NCI-H1436 (cell line): ENCODE results near the gene EDA.

ENCODE experiments used
- DNase-seq: peaks from one replicate; lab custom pipeline; 2025; lab: John Stamatoyannopoulos, UW

Gene EDA

GRCh38 chrX:69615779-69616456 lies at the start of gene EDA:
Gene EDA, plus strand, starts transcription at chrX:69616113.
- DNase-seq = peak; percentile 72

GRCh38 chrX:69568828-69569227 lies 47.1 kb upstream of the EDA start:
- DNase-seq = no peak

GRCh38 chrX:69597399-69597798 lies 18.5 kb upstream of the EDA start:
- DNase-seq = no peak

- no peak for DNase-seq
Measured at GRCh38 chrX:69600182-69600581, 15.7 kb upstream of the EDA start.

- DNase-seq = no peak
Measured at GRCh38 chrX:69603566-69604194, 12.2 kb upstream of the EDA start.

- no peak for DNase-seq
Measured at GRCh38 chrX:69605521-69605920, 10.4 kb upstream of the EDA start.

- DNase-seq = no peak
Measured at GRCh38 chrX:69607616-69608015, 8.3 kb upstream of the EDA start.

- DNase-seq = no peak
Measured at GRCh38 chrX:69613946-69614345, 2.0 kb upstream of the EDA start.

- no peak for DNase-seq
Measured at GRCh38 chrX:69614886-69615285, 1.0 kb upstream of the EDA start.

GRCh38 chrX:69615342-69615741 lies 571 bp upstream of the EDA start:
- DNase-seq = no peak

GRCh38 chrX:69616457-69617203 lies 717 bp downstream of the EDA start:
- no peak for DNase-seq

GRCh38 chrX:69618803-69619202 lies 2.9 kb downstream of the EDA start:
- DNase-seq = peak; percentile 2

GRCh38 chrX:69626129-69626528 lies 10.2 kb downstream of the EDA start:
- DNase-seq = no peak

GRCh38 chrX:69627744-69628143 lies 11.8 kb downstream of the EDA start:
- no peak for DNase-seq

- DNase-seq = no peak
Measured at GRCh38 chrX:69630147-69630546, 14.2 kb downstream of the EDA start.

- no peak for DNase-seq
Measured at GRCh38 chrX:69664693-69665092, 48.8 kb downstream of the EDA start.

GRCh38 chrX:69670001-69670555 lies 54.2 kb downstream of the EDA start:
- no peak for DNase-seq

GRCh38 chrX:69674891-69675290 lies 59.0 kb downstream of the EDA start:
- no peak for DNase-seq

GRCh38 chrX:69705818-69706217 lies 89.9 kb downstream of the EDA start:
- DNase-seq = no peak

- DNase-seq = no peak
Measured at GRCh38 chrX:69718102-69718501, 102.2 kb downstream of the EDA start.

GRCh38 chrX:69724307-69724706 lies 108.4 kb downstream of the EDA start:
- DNase-seq = no peak

- DNase-seq = no peak
Measured at GRCh38 chrX:69740317-69740716, 124.4 kb downstream of the EDA start.

GRCh38 chrX:69741721-69742120 lies 125.8 kb downstream of the EDA start:
- no peak for DNase-seq
